DMS 273 treated with DMSO at 0.1 percent for 48 hours (cell line): ENCODE results near the gene SETSIP.
"Not testable (repeated sequence)": the region's sequence is repeated elsewhere in the genome, so short reads cannot be mapped to it uniquely, and the experiment has no call there.

Source experiments
- DNase-seq: peaks from one replicate; lab custom pipeline; 2025; lab: John Stamatoyannopoulos, UW

SETSIP gene

GRCh38 chr1:92045766-92046495 lies 29.3 kb downstream of the SETSIP start:
- DNase-seq: no peak

GRCh38 chr1:92043621-92044020 lies 31.6 kb downstream of the SETSIP start:
- no peak for DNase-seq

GRCh38 chr1:92040971-92041370 lies 34.2 kb downstream of the SETSIP start:
- DNase-seq: no peak

- no peak for DNase-seq
Observed at GRCh38 chr1:92038695-92039346, 36.4 kb downstream of the SETSIP start.

- no peak for DNase-seq
Observed at GRCh38 chr1:92037400-92037799, 37.8 kb downstream of the SETSIP start.

- no peak for DNase-seq
Observed at GRCh38 chr1:92031281-92032110, 43.7 kb downstream of the SETSIP start.

GRCh38 chr1:92030656-92031107 lies 44.5 kb downstream of the SETSIP start:
- no peak for DNase-seq

GRCh38 chr1:92029241-92029922 lies 45.8 kb downstream of the SETSIP start:
- no peak for DNase-seq

GRCh38 chr1:92026806-92027205 lies 48.4 kb downstream of the SETSIP start:
- no peak for DNase-seq

- not testable (repeated sequence) for DNase-seq
Observed at GRCh38 chr1:92026042-92026441, 49.2 kb downstream of the SETSIP start.
